Right cardiac atrium (tissue), 5 donors: ENCODE data around the gene PAK5. TPM values are rescaled to one million over a fixed set of nuclear protein-coding genes. Genes with fewer than 3 reads are reported as not detected.

ENCODE experiments used
- ATAC-seq, 2 donors: fragments of 200-7000 bp; cut with Tn5 transposase; one replicate each; pipeline versions ENCODE4 v1.8.0 to v1.9.1; 2020; ENCODE audit warnings: moderate library complexity in 2 of 2, mild to moderate bottlenecking in 1 of 2
- DNase-seq, 3 donors: peaks; one replicate each; pipeline ENCODE4 v3.0.0-alpha.2; 2020
- H3K27ac ChIP-seq: one replicate; pipeline ENCODE4 v1.5.1; 2013; ENCODE audit warnings: mild to moderate bottlenecking, low read length, control low read depth, moderate library complexity
- H3K27me3 ChIP-seq: one replicate; pipeline ENCODE4 v1.6.1; 2013; ENCODE audit not compliant: control insufficient read depth, insufficient read depth
- H3K4me1 ChIP-seq: one replicate; pipeline ENCODE4 v1.6.1; 2013; ENCODE audit warnings: low read length; ENCODE audit not compliant: control insufficient read depth, insufficient read depth
- H3K4me3 ChIP-seq: one replicate; pipeline ENCODE4 v1.5.1; 2013; ENCODE audit warnings: low read length, control low read depth
- H3K9me3 ChIP-seq: one replicate; pipeline ENCODE4 v1.6.1; 2013; ENCODE audit warnings: low read length; ENCODE audit not compliant: control insufficient read depth
- WGBS: extraction: QIAGEN DNeasy Blood & Tissue Kit; methylation state at CpG from one replicate; pipeline ENCODE4 v1.1.7; 2013; 5-methylcytosine and 5-hydroxymethylcytosine counted together
- intact Hi-C, 4 donors: fragments of 100-400 bp; cut with DNase I; formaldehyde crosslinking; loops; one replicate each; pipeline versions ENCODE4 v1.11.0 to v1.14.0; 2022 to 2023
- polyA plus RNA-seq: library from polyadenylated mRNA; stranded (reverse); fragments of 200-250 nt; gene quantifications from one replicate; pipeline ENCODE4 v1.2.3, GENCODE V29; 2013
- total RNA-seq, 4 donors: library from RNA; stranded (reverse); fragmentation: NEBNext Ultra II Directional; extraction: Animal tissue kit (Norgen Biotek cat#: 25700); gene quantifications; one replicate each; pipeline ENCODE4 v1.2.1, GENCODE V29; 2021
- donor health status: healthy with polysubstance abuse.
- donor health status: DM: no; HTN: yes; CAD: no.
- donor health status: DM: no; HTN: no; CAD: no.
- donor health status: DM: no; HTN: yes; CAD: no; lungs with severe emphysema.
- donor health status: DM: yes; HTN: yes; CAD: no.

Gene PAK5
- total and polyA plus RNA-seq, 5 donors: 0.06 to 0.09 (median 0.07) TPM; not detected in 2

DNA sequence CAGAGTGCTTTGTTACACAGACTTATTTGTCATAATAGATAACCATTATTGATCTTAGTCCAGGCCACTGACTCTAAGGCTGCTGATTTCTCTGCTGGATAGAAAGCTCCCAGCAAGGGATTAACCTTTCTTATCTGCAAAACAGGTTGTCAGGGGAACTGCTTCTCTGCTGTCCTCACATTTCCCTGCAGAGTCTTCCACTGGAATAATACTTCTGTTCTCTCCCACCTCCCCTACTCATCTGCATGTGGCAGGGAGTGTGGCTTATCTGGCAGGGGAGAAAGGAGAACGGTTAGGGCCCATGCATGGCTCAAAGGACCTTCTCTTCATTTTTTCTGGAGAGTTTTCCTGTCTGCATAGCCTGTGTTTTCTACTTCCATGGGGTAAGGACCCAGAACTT, 238.3 kb downstream of the PAK5 start:
- ATAC-seq (no peak), DNase-seq (no peak)
- Histone ChIP-seq H3K4me1 (no peaks in the 10 kb centered on the region), H3K9me3 (peaks cover 1% of the 10 kb centered on the region), H3K4me3 (no peak overlapping the region), H3K27me3 (no peaks in the 10 kb centered on the region), H3K27ac (no peak overlapping the region)
- 30% methylated on average over 1 of the region's 1 CpG for WGBS
- intact Hi-C loops: no loop called here

DNA sequence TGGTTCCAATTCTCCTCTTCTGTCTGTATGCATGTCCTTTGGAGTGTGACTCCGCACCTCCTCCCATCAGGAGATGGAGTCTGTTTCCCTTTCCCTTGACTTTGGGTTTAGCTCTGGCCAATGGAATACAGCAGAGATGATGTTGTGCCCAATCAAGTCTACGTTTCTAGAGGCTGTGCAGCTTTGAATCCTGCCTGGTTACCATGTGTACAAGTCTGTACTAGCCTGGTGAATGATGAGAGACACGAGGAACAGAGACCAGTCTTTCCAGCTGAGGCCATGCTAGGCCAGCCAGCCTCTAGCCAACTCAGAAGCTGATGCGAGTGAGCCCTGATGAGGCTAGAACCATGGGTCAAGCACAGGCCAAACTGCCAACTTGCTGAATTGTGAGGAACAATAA, 241.3 kb downstream of the PAK5 start:
- intact Hi-C loops: no loop called here

DNA sequence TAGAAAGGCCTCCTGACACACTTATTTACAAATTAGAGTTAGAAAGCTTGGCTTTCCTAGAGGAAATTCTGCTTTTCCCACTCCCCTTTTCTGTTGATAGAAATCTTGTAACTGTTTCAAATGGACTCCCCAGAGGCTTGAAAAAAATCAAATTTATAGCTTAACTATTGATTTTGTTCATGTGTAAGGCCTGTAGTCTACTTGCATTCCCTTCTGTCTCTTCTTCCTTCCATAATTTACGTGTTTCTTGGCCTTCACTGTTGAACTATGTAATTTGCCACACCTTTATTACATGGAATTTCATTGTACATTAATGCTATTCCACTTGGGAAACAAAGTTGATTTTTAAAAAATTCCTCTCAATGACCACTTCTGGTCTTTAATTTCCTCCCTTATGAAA, 243.1 kb downstream of the PAK5 start:
- Histone ChIP-seq H3K9me3 (peaks cover 1% of the 10 kb centered on the region), H3K4me1 (no peaks in the 10 kb centered on the region), H3K4me3 (no peak overlapping the region), H3K27me3 (no peaks in the 10 kb centered on the region), H3K27ac (no peak overlapping the region)
- DNase-seq (no peak), ATAC-seq (no peak)
- WGBS: 80% methylated on average over 1 of the region's 1 CpG
- intact Hi-C loops: no loop called here

More for the DNA sequence above, 241.3 kb downstream of the PAK5 start:
- no peaks in the 10 kb centered on the region for H3K4me1 ChIP-seq
- H3K4me3 ChIP-seq: no peak overlapping the region
- no peaks in the 10 kb centered on the region for H3K27me3 ChIP-seq
- DNase-seq (no peak), ATAC-seq (no peak)
- H3K9me3 ChIP-seq: peaks cover 1% of the 10 kb centered on the region
- H3K27ac ChIP-seq: no peak overlapping the region
- 82% methylated on average over 4 of the region's 4 CpGs for WGBS

DNA sequence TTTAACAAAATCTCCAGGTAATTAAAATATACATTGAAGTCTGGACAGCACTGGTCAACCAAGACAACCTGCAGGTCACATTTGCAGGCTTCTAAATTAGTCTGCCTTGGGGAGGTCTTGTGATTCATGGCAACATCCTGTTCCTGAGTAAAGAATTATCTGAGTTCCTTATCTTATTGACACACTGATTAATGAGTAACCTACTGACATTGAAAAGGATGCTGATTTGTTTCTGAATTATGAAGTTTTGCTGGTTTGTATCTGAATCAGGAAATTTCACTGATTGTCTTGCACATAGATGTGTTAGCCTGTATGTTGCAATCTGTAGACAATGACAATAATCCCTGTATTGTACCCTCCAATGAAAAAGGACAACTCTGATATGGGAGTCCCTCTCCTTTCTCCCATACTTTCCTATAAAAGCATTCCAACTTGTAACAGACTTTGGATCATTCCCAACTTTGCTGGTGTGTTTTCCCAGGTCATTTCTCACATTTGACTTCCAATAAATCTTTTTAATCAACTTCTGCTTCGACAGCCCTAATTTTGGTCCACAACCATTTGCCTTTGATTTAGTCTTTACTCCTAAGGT, 244.5 kb downstream of the PAK5 start:
- no peak overlapping the region for H3K27ac ChIP-seq
- DNase-seq (no peak), ATAC-seq (no peak)
- intact Hi-C loops: no loop called here
- no peaks in the 10 kb centered on the region for H3K27me3 ChIP-seq
- no peaks in the 10 kb centered on the region for H3K9me3 ChIP-seq
- H3K4me3 ChIP-seq: no peak overlapping the region
- no peaks in the 10 kb centered on the region for H3K4me1 ChIP-seq
- WGBS: 71% methylated on average over 1 of the region's 1 CpG

DNA sequence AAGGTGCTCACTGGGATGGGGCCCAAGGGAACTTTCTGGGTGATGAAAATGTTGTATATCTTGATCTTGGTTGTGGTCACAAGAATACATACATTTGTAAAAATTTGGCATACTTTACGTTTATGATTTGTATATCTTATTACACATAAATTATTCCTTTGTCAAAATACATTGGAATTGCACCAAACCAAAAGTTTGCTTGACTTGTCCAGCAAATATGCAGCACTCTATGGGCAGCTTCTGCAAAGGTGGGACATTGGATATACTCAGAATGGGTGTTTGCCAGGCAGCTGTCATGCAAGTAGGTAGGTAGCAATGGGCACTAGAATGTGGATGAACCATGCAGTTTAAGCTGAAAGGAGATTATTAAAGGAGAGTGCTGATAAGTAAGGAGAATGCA, 246.5 kb downstream of the PAK5 start:
- 69% methylated on average over 1 of the region's 1 CpG for WGBS
- ATAC-seq: no peak
- Histone ChIP-seq H3K9me3 (no peaks in the 10 kb centered on the region), H3K4me1 (no peaks in the 10 kb centered on the region), H3K27me3 (no peaks in the 10 kb centered on the region), H3K27ac (no peak overlapping the region), H3K4me3 (no peak overlapping the region)
- DNase-seq: no peak
- intact Hi-C loops: no loop called here

DNA sequence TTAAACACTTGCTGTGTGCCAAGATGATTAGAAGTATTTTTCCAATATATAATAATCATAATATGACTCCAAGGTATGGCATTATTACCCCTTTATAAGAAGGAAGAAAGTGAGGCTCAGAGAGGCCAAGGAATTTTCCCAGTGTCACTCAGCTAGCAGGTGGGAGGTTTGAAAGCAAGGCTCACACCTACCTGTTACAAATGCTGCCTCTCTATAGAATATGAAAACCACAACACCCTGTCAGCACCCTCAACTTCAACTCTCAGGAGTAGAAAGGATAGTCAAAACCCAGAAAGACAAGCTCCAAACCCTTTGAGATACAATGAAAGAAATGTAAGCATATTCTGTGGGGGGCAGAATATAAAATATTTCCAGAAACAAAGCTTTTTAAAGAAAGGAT, 247.8 kb downstream of the PAK5 start:
- no peak for DNase-seq
- ATAC-seq: no peak
- Histone ChIP-seq H3K27me3 (no peaks in the 10 kb centered on the region), H3K4me1 (no peaks in the 10 kb centered on the region), H3K27ac (no peak overlapping the region), H3K9me3 (no peaks in the 10 kb centered on the region), H3K4me3 (no peak overlapping the region)
- intact Hi-C loops: no loop called here

DNA sequence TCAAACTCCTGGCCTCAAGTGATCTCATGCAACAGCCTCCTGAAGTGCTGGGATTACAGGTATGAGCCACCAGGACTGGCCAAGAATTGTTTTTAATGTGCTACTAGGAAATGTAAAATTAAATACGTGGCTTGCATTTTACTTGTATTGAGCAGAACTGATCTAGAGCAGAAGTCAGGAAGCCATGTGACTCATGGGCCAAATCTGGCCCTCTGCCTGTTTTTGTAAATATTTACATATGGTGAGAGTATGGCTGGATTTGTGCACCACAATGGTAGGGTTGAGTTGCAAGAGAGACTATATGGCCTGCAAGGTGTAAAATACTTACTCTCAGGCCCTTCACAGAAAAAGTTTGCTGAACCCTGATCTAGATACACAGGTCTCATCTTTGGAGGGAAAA, 248.7 kb downstream of the PAK5 start:
- no peak overlapping the region for H3K27ac ChIP-seq
- no peak for DNase-seq
- intact Hi-C loops: no loop called here
- no peaks in the 10 kb centered on the region for H3K4me1 ChIP-seq
- H3K9me3 ChIP-seq: no peaks in the 10 kb centered on the region
- ATAC-seq: no peak
- H3K4me3 ChIP-seq: no peak overlapping the region
- no peaks in the 10 kb centered on the region for H3K27me3 ChIP-seq
- WGBS: 56% methylated on average over 1 of the region's 1 CpG

DNA sequence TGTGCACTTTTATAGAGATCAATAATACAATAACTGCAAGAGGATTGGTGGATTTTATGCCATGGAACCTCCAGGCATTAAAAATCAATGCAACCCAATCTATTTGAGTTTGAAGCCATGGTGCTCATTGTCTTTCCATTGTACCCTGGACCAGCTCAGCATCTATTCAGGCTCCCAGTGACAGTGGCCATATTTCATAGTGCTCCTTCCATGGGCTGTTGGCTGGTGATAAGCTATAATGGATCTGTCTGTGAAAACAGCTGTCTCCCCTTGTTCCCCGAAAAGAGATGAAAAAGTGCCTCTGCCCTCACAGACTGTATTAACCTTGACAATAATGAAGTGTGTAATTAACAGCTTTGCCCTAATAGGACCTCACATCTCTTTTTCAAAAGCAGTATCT, 250.2 kb downstream of the PAK5 start:
- 62% methylated on average over 1 of the region's 1 CpG for WGBS
- Histone ChIP-seq H3K4me1 (no peaks in the 10 kb centered on the region), H3K9me3 (no peaks in the 10 kb centered on the region), H3K27ac (no peak overlapping the region), H3K27me3 (no peaks in the 10 kb centered on the region), H3K4me3 (no peak overlapping the region)
- ATAC-seq: no peak
- DNase-seq: no peak
- intact Hi-C loops: no loop called here

DNA sequence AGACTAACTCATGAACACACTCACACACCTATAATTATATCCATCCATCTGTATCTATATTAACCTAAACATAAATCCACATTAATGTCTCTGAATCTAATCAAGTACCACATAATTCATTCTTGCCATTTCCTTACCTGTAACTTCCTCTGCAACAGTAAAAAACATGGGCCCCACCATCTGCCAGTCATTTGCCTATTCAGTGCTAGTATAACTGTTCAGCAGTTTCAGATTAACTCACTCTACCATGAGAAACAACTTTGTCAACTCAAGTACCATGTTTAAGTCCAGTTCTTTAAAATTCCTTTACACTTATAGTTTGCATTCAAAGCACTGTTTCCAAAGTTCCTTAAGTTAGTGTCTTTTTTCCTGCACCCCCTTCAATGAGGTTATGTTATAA, 255.7 kb downstream of the PAK5 start:
- H3K9me3 ChIP-seq: no peaks in the 10 kb centered on the region

DNA sequence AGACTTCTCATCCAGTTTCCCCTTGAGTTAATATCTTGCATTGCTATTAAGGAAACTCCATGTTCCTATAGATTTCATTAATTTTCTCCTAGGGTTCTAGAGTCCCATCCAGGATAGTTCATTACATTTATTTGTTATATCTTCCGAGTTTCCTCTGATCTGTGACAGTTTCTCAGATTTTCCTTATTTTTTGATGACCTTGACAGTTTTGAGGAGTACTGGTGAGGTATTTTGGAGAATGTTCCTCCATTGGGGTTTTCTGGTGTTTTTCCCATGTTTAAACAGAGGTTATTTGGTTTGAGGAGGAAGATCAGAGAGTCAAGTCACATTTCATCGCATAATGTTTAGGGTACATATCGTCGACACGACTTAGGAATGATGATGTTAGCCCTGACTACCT, 256.7 kb downstream of the PAK5 start:
- Histone ChIP-seq H3K27ac (no peak overlapping the region), H3K4me3 (no peak overlapping the region), H3K4me1 (no peaks in the 10 kb centered on the region), H3K9me3 (no peaks in the 10 kb centered on the region), H3K27me3 (no peaks in the 10 kb centered on the region)
- intact Hi-C loops: no loop called here
- ATAC-seq: no peak
- no peak for DNase-seq
- 87% methylated on average over 5 of the region's 5 CpGs for WGBS

More for the DNA sequence above, 255.7 kb downstream of the PAK5 start:
- intact Hi-C loops: no loop called here
- ATAC-seq (no peak), DNase-seq (no peak)
- Histone ChIP-seq H3K4me3 (no peak overlapping the region), H3K4me1 (no peaks in the 10 kb centered on the region), H3K27ac (no peak overlapping the region), H3K27me3 (no peaks in the 10 kb centered on the region)

DNA sequence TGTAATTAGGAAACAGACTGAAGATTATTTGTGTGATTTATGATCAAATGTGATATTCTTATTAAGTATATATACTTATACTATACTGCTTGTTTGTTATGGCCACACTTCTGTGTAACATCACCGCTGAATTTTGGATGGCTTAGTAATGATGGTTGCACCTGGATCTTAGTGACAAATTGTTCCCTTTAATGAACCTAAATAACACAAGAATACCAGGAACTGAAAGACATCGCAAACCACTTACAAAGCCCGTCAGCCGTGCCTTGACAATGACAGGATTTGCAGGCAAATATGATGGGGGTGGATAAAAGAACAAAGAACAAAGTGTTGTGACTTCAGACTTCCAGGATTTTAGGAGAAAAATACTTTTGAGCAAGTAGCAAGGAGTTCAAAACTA, 257.4 kb downstream of the PAK5 start:
- WGBS: 67% methylated on average over 4 of the region's 4 CpGs
- DNase-seq (no peak), ATAC-seq (no peak)
- no peak overlapping the region for H3K4me3 ChIP-seq
- no peak overlapping the region for H3K27ac ChIP-seq
- intact Hi-C loops: no loop called here
- no peaks in the 10 kb centered on the region for H3K27me3 ChIP-seq
- H3K9me3 ChIP-seq: no peaks in the 10 kb centered on the region
- no peaks in the 10 kb centered on the region for H3K4me1 ChIP-seq

DNA sequence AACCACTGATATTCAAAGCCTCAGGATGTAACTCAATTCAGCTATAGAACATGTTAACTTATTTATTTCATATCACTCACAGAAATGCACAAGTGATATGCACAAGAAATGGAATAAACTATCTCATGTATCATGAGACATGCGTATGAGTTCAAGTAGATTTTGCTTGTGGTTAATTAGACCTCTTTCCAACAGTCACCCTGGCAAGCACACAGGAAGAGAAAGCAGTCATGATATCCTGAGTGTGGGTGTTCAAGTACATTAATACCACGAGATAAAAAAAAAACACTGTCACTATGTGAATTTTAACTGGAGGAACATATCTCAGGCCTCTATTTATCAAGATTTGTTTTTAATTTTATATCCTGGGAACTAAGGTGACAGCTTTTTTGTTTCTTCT, 260.3 kb downstream of the PAK5 start:
- Histone ChIP-seq H3K4me3 (no peak overlapping the region), H3K27ac (no peak overlapping the region), H3K4me1 (no peaks in the 10 kb centered on the region), H3K9me3 (no peaks in the 10 kb centered on the region), H3K27me3 (no peaks in the 10 kb centered on the region)
- ATAC-seq (no peak), DNase-seq (no peak)
- WGBS: 22% methylated on average over 2 of the region's 2 CpGs
- intact Hi-C loops: no loop called here
